ENCODE results near the gene LMNTD1.

GRCh38 chr12:25590011-25590721 lies 37.1 kb upstream of the LMNTD1 start:
- TF ChIP-seq, protein P1, sequence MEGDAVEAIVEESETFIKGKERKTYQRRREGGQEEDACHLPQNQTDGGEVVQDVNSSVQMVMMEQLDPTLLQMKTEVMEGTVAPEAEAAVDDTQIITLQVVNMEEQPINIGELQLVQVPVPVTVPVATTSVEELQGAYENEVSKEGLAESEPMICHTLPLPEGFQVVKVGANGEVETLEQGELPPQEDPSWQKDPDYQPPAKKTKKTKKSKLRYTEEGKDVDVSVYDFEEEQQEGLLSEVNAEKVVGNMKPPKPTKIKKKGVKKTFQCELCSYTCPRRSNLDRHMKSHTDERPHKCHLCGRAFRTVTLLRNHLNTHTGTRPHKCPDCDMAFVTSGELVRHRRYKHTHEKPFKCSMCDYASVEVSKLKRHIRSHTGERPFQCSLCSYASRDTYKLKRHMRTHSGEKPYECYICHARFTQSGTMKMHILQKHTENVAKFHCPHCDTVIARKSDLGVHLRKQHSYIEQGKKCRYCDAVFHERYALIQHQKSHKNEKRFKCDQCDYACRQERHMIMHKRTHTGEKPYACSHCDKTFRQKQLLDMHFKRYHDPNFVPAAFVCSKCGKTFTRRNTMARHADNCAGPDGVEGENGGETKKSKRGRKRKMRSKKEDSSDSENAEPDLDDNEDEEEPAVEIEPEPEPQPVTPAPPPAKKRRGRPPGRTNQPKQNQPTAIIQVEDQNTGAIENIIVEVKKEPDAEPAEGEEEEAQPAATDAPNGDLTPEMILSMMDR (IDR thresholded peaks at IDR 0.05; ENCODE audit: low read length), result no peak
- no peak for TF ChIP-seq EZH2 (IDR thresholded peaks at IDR 0.05; ENCODE audit: borderline replicate concordance, low read length)

All from OCI-LY1 (cell line).